ENCODE data around the gene SYP.

The SYP gene

DNA sequence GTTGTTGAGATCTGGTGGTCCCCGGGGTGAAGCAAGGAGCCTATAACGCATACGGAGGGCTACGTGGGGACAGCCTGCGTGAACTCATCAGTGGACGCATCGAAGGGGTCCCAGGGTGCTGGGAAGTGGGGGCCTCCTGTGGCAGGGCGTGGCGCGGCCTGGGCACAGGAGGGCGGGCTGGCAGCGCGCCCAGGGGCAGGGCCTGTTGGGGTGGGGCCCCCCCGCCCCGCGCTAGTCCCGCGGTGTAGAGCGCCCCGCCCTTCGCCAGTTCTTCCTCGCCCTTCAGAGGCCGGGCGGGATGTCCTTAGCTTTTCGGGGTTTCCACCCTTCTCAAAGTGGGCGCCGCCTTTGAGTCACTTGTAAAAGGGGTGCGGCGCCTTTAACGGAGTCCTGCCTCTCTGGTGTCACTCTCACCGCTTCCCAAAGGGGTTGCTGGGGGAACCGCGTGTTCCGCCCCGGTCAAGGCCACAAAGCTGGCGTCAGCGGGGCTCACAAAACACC lies 27.7 kb downstream of the SYP start:
- DNase-seq (ENCODE audit: low read depth), result peak; percentile 35
- TF ChIP-seq, protein P1, sequence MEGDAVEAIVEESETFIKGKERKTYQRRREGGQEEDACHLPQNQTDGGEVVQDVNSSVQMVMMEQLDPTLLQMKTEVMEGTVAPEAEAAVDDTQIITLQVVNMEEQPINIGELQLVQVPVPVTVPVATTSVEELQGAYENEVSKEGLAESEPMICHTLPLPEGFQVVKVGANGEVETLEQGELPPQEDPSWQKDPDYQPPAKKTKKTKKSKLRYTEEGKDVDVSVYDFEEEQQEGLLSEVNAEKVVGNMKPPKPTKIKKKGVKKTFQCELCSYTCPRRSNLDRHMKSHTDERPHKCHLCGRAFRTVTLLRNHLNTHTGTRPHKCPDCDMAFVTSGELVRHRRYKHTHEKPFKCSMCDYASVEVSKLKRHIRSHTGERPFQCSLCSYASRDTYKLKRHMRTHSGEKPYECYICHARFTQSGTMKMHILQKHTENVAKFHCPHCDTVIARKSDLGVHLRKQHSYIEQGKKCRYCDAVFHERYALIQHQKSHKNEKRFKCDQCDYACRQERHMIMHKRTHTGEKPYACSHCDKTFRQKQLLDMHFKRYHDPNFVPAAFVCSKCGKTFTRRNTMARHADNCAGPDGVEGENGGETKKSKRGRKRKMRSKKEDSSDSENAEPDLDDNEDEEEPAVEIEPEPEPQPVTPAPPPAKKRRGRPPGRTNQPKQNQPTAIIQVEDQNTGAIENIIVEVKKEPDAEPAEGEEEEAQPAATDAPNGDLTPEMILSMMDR (IDR thresholded peaks at IDR 0.05; ENCODE audit: low read length, missing control alignments), result no peak
- peak overlapping the region; percentile 71 for H3K4me3 ChIP-seq (replicated peaks; ENCODE audit: low read depth, low read length)

DNA sequence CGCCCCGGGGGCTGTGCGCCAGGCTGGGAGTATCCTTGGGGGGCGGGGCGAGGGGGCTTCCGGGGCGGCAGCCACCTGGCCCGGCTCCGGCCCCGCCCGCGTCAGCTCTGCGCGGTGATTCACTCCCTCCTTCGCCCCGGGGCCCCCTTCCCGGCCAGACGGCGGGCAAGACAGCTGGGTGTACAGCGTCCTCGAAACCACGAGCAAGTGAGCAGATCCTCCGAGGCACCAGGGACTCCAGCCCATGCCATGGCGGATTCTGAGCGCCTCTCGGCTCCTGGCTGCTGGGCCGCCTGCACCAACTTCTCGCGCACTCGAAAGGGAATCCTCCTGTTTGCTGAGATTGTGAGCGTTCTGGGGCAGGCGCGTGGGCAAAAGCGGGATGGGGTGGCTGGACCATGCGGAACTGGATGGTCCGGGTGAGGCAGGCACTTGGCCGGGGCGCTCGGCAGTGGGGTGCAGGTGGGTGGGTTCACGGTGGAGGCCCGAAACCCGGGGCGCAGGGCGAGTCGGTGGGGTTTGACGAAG lies 28.2 kb downstream of the SYP start, which contains the start of gene PLP2:
Gene PLP2, plus strand, starts transcription at position 147 of the 528 bp plus-strand sequence. Its CDS starts 103 bp downstream, at position 250.
- peak; percentile 25 for DNase-seq (ENCODE audit: low read depth)
- TF ChIP-seq, protein P1 (IDR thresholded peaks at IDR 0.05; ENCODE audit: low read length, missing control alignments), result no peak
- H3K4me3 ChIP-seq (replicated peaks; ENCODE audit: low read depth, low read length), result peak within 1 kb of the TSS; percentile 71

DNA sequence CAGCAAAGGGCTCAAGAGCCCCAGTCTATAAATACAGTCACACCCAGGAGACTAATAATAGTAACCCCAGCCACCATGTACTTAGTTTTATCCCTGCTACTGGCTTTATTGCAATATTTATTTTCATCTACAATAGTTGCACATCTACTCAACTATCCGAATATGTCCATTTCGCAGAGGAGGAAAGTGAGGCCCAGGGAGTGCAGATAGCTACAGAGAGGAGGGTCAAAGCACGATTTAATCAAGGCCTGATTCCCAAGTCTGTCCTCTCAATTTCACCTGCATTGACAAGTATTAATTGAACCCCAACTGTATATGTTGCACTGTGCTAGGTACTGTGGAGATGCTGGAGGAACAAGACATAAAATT lies 32.3 kb downstream of the SYP start:
- TF ChIP-seq, protein P1 (IDR thresholded peaks at IDR 0.05; ENCODE audit: low read length, missing control alignments), result no peak
- H3K4me3 ChIP-seq (replicated peaks; ENCODE audit: low read depth, low read length), result peak overlapping the region; percentile 51
- DNase-seq (ENCODE audit: low read depth), result no peak

DNA sequence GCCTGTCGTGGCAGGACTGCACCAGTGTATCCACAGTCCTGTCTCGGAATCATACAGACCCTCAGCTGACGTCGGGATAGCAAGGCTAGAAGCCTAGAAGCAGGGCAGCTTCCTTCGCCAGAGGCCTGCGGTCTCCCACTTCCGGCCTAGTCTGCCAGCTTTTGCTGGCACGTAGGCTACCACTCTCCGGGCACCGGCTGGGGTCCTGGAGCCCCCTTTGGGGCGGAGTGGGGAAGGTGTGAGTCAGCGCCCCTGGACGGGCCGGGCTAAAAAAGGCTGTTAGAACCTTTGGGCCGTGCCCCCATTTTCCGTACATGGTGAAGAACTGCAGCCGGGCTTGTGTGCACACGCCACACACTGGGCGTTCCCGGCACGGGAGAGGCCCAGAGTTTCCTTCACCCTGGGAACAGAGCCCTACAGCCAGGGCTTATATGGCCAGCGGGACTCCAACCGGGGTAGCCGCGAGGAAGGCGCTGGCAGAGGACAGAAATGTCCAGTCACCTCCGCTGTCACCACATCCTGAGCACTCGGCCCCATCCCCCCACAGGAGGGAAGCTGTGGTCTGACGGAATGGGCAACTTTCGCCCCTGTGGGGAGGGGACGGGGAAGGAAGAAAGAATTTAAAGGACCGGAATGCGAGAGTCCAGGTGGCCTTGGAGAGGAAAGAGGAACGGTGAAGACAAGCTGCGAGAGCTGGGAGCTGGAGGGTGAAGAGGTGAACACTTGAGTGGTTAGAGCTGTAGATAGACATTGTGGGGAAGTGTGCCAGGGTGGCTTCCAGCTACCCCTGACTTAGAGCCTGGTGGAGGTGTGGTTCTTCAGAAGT lies 32.9 kb downstream of the SYP start:
- peak; percentile 79 for DNase-seq (ENCODE audit: low read depth)
- TF ChIP-seq, protein P1 (IDR thresholded peaks at IDR 0.05; ENCODE audit: low read length, missing control alignments), result no peak
- peak overlapping the region; percentile 51 for H3K4me3 ChIP-seq (replicated peaks; ENCODE audit: low read depth, low read length)

DNA sequence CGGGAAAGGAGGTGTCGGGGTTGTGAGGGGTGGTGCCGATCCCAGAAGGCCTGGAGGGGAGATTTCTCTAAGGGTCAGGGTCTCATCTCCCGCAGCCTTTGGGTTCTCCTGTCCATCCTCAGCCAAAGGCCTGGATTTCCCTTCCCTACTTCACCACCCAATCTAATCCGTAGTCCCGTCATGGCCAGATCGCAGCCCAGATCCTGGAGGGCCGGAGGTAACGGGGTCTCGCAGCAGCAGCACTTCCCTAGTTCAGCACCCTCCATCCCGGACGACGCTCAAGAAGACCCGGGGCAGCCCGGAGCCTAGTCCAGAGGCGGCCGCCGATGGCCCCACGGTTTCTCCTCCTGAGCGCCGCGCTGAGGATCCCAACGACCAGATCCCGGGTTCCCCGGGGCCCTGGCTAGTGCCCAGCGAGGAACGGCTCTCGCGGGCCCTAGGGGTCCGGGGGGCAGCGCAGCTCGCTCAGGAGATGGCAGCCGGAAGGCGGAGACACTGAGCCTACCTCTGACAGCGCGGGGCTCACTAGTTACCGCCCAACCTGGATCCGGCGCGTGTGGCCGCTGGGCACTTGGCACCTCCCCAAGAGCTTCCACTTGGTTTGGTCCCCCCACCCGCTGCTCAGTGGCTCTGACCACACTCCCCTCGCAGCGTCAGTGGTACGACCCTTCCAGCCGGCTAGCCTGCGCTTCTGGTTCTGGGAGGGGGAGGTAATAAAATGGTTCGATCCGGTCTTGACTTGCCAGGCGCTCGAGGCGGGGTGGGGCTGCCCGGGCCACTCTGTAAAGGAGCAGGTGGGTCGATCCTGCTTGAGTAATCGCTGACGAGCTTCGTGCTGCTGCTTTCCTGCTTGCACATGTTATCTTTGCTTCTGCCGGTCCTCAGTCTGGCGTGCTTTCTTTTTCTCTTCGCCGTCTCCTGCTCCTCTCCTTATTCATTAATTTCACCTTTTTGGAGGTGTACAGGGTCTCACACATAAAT lies 33.8 kb downstream of the SYP start:
- DNase-seq (ENCODE audit: low read depth), result peak; percentile 76
- TF ChIP-seq, protein P1 (IDR thresholded peaks at IDR 0.05; ENCODE audit: low read length, missing control alignments), result no peak
- peak overlapping the region; percentile 51 for H3K4me3 ChIP-seq (replicated peaks; ENCODE audit: low read depth, low read length)

DNA sequence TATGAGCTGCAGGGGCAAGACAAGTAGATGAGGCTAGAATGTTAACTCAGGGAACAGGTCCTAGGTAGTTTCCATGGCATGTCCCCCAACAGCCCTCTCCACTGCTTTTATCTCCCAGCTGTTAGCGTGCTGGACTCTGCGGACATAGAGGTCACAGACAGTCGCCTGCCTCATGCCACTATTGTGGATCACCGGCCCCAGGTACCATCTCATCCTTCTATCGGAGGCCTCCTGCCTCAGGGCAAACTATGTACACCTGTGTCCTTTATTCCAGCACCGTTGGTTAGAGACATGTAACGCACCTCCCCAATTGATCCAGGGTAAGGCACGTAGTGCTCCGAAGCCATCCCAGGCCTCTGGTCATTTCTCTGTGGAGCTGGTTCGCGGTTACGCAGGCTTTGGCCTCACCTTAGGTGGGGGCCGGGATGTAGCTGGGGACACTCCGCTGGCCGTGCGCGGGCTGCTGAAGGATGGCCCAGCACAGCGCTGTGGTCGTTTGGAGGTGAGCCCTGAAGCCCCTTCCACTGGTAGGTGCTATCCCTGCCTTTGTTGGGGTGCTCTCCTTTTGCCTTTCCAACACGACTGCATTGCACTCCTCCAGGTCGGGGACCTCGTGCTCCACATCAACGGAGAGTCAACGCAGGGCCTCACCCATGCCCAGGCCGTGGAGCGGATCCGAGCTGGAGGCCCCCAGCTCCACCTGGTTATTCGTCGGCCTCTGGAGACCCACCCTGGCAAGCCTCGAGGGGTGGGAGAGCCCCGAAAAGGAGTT lies 35.2 kb downstream of the SYP start:
- no peak for DNase-seq (ENCODE audit: low read depth)
- TF ChIP-seq, protein P1 (IDR thresholded peaks at IDR 0.05; ENCODE audit: low read length, missing control alignments), result no peak
- no peak overlapping the region for H3K4me3 ChIP-seq (replicated peaks; ENCODE audit: low read depth, low read length)
